GM12891 (cell line): Measurements from ENCODE around the gene PPP2R2B.

Source experiments
- POLR2A ChIP-seq: IDR thresholded peaks from 2 replicates; pipeline ENCODE4 v1.6.1; 2011; ENCODE audit warnings: low read depth, low read length, control low read depth
- POLR2AphosphoS5 ChIP-seq: IDR thresholded peaks from 2 replicates; pipeline ENCODE4 v1.6.1; 2011; ENCODE audit warnings: low read depth, low read length, control low read depth
- TAF1 ChIP-seq: IDR thresholded peaks from 2 replicates; pipeline ENCODE4 v1.6.1; 2011; ENCODE audit warnings: low read depth, low read length, control low read depth

GRCh38 chr5:146818822-146819221, 59.7 kb downstream of the PPP2R2B start:
- no peak for TF ChIP-seq POLR2A
- TF ChIP-seq POLR2AphosphoS5 = no peak
- TF ChIP-seq TAF1 = no peak
